ENCODE data around the gene GCK.

Gene GCK

DNA sequence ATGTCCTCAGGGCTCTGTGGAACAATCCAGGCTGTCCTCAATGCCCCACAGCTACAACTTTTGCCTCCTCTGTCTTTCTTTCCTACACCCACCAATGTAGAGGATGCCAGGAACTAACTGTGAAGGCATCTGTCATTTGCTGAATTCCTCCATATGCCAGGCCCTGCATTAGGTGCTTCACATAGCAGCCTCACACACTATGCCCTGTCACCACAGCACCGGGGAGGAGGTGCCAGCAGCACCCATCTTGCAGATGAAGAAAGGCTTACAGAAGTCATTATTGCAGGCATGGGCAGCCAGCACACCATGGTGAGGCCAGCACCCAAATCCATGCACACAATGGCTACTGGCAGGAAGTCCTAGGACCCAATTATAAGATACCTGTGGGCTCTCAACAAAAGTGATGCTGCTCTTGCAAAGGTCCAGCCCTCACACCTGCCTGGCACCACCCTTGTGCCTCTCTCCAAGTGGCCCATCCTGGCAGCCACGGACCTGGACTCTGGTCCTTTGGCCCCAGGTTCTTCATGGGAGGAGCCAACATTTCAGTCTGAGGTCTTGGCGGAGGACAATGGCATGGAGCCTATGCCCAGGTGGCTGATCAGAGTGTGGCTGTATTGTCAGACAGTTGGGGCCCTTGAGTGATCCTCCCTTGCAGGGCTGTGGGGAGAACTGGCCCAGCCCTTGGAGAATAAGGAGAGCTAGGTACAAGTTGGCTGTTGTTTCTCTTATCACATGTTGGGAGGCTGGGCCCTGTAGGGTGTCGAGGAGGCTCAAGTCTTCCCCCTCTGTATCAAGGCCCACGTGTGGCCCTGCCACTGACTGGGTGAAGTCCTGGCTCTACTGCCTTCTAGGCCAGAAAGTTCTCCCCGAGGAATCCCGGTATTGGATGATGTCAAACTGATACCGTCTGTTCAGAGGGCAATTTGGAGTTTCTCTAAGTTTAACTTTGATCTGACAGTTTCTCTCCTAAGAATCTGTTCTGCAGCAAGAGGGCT lies 33.8 kb downstream of the GCK start:
- no peak for DNase-seq (ENCODE audit: low spot score)

DNA sequence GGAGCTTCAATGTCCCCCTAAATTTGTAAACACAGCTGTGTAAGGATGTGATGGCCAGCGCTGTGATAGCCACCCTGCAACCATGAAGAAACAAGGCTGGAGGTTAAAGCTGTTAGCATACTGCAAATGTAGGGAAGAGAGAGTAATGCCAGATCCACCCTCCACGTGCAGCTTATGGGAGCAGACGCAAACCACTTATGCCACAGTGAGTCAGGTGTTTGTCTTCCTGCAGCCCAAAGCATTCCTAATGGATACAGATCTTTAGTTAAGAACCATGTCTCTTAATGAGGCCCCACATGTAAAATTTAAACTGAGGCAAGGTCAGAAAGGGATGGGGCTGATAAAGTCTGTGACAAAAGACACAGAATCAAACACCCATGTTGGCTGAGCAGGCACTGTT lies 34.5 kb downstream of the GCK start:
- no peak for DNase-seq (ENCODE audit: low spot score)

DNA sequence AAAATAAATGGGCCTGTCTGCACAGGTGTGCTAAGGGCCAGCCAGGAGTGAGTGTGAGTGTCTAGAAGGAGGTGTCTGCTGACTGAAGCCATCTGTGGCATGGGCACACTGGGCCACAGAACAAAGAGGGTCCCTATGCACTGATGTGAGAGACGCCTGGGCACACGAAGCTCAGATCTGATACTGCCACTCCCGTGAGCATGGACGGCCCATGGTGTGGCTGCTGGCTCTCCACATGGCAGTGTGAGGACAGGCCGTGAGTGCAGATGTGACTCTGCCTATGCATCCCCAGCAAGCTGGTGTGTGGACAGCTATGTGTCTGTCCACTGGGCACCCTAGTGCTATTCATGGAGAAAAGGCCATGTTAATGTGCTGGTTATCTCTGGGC lies 35.3 kb downstream of the GCK start:
- no peak for DNase-seq (ENCODE audit: low spot score)

DNA sequence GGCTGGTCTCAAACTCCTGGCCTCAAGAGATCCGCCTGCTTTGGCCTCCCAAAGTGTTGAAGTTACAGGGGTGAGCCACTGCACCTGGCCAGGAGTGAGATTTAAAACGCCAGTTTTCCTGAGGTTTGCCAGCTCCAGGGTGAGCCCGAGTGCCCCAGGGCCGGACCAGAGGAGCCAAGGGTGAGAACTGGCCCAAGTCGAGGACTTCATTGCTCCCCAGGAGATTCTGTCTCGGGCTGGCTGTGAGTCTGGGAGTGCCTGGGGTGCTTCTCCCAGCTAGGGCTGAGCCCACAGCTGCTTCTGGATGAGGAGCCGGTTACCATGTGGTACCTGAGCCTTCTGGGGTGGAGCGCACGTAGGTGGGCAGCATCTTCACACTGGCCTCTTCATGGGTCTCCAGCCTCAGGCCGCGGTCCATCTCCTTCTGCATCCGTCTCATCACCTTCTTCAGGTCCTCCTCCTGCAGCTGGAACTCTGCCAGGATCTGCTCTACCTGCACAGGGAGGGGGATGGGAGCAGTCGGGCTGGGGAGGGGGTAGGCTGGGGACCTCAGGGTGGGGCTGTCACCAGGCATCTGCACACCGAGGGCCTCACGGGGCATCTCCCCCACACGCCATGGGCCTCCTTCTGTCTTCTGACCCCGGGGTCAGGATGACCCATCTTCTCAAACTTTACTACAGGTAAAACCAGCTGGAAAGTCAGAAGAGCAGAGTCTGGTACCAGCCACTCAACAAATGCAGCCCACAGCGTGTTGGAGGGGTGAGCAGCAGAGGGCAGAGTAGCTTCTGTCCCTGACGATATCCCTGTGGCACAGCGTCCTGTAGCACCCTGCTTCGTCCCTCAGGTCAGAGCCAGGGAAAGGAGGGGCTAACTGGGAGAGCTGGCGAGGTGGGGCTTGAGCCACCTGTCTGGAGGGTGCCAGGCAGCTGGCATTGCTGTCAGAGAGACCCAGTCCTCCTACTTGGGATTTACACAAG lies 36.0 kb downstream of the GCK start:
- no peak for DNase-seq (ENCODE audit: low spot score)

DNA sequence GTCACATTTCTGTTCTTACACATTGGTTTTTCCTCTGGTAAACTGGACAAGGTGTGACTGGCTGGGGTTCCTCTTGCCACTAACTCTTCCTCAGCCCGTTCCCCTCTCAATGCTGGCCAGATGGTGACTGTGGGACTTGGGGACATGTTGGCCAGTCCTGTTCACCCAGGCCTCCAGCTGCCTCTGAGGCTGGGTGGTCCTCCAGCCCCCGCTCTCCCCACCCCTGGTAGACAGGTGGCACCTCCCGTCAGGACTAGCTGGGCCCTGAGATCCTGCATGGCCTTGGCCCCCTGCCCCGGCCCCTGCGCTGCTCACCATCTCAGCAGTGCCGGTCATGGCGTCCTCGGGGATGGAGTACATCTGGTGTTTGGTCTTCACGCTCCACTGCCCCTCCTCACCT lies 37.3 kb downstream of the GCK start:
- no peak for DNase-seq (ENCODE audit: low spot score)

DNA sequence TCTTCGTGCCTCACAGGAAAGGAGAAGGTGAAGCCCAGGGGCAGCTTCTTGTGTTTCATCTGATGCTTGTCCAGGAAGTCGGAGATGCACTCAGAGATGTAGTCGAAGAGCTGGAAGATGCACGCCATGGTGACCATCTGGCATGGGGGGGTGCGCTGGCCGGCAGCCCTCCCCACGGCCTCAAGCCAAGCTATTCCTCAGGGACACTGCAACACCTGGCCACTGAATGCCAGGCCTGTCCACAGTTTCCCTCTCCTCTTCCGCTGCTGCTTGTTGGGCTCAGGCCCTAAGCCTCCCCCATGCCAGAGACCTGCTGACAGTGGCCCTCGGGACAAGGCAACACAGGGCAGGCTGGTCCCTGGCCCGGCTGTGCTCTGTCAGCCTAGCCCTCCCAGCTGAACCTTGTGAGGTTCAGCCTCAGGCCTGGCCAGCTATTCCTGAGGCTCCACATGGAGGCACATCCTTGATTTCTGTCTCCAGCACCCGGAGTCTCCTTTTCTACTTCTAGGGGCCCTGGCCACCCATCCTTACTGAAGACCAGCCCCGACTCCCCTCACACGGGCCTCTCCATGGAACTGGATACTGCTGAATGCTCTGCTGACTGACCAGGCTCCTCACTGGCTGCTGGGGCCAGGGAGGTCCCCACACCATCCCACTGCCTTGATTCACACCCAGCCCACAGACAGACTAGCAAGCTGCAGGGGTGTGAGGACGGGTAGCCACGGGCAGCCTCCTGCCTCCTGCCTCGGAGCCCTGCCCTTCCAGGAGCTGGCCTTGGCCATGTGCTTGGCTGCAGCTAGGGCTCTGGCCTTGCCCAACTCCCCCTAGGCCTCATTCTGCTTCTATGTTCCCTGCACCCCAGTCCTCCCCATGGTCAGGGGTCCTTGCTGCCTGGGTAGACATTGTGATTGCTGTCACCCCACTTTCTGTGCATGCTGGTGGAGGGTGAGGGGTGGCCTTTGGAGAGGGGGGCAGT lies 38.0 kb downstream of the GCK start:
- no peak for DNase-seq (ENCODE audit: low spot score)

DNA sequence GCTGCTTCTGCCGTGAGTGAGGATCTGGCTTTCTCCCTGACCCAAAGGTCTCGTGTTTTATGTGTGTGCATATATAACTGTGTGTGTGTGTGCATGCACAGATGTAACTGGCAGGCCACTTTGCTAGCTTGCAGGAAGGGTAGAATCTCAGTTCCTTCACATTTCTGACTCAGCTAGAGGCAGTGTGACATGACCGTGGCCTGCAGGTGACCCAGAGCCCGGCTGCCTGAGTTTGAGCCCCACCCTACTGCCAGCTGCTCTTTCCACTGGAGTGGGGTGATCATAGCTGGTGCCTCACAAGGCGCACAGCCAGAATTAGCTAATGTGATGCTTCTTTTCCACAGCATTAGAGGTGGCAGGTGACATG lies 38.8 kb downstream of the GCK start:
- no peak for DNase-seq (ENCODE audit: low spot score)

DNA sequence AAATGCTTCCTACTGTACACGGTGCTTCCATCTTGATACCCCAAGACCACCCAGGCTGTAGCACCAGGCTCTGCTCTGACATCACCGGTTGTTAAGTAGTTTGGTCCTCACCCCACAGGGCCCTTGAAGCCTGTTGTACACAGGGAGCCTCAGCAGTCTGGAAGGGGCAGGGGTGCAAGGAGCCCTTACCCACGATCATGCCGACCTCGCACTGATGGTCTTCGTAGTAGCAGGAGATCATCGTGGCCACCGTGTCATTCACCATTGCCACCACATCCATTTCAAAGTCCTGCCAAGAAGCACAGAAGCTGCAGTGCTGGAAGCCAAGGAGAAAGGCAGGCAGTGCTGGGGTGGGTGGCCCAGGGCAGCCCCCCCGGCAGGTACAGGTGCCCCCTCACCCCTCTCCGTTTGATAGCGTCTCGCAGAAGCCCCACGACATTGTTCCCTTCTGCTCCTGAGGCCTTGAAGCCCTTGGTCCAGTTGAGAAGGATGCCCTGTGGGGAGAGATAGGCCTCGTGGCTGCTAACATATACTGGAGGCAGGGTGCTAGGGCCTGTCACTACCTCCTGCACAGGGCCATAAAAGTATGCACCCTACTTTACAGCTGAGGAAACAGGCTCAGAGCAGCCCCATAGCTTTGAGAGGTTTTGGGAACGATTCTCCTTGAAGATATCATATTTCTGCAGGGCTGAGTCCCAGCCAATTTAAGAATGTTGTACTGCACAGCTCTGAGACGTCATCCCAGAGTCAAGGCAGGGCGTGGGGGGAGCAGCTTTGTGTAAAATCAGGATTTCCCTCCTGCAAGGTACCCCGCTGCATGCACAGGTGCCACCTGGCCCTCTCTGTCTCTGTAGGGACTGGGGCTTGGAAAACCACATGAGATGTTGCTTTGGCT lies 39.4 kb downstream of the GCK start:
- peak; percentile 20 for DNase-seq (ENCODE audit: low spot score)

DNA sequence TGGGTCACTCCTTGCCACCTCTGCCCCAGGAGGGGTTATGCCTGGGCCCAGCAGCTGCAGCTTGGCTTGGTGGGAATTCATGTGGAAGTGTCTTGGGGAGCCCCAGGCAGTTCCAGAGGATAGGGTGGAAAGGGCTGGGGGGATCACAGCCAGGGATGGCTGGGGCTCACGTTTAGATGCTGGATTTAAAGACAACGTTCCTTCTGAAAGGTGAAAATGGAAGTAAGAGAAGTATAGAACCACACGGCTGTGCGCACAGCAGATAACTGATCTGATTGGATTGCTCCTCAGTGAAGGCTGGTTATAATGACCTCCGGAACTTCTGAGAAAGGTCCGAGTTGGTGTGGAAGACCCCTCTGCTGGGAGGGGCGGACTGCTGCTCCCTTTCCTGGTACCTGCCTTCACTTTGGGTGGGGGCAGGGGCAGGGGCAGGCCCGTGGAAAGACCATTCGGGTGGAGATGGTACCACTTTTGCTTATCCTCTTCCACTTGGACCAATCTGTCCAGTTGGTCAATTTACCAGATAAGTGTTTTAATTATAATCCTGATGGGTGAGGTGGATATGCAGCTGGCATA lies 40.2 kb downstream of the GCK start:
- DNase-seq (ENCODE audit: low spot score): peak; percentile 12

DNA sequence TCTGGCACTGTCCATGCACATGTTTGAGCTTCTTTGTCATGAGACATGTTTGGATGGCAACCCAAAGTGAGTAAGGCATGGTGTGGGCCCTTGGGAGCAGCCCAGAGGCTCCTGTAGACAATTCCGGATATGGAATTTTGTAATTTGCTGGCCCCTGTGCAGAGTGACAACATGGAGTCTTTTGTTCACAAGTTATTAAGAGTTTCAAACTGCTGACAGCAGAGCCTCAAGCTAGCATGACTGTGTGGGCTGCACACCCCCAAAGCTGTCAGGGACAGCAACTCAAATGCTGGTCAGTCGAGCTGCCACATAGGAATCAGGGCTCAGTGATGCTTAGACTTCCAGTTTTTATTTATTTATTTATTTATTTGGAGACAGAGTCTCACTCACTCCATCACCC lies 41.1 kb downstream of the GCK start:
- DNase-seq (ENCODE audit: low spot score): peak; percentile 12

DNA sequence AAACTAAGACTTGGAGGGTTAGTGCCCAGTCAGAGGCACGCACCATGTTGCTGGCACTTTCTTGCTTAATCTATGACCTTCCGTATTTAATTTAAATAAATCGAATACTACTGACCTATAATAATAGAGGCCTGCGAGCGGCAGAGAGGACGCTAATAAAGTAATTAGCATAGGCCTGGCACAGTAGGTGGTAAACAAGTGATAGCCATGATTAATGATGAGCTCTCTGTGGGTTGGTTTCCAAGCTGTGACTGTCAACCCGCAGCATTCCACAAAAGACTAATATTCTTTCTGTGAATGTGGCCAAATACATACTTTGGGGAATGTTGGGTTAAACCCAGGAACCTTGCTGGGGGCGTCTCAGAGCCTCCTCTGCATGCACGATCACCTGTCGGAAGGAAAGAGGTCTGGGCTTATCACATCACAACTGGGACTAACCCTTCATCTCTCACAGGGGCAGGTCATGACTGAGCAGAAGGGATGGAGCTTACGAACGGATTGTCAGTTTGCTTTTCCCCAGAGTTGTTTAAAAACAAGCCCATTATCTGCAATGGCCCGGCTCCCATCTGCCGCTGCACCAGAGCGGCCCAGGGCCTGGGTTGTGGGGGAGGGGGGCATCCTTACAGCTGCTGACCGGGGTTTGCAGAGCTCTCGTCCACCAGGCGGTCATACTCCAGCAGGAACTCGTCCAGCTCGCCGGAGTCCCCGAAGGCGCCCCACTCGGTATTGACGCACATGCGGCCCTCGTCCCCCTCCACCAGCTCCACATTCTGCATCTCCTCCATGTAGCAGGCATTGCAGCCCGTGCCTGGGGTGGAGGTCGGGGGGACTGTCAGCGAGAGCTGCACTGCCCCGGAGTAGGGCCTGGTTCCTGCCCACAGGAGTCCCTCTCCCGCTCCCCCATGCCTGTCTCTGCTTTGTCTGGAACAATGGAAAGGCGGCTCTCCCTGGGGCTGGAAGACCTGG lies 41.9 kb downstream of the GCK start:
- peak; percentile 35 for DNase-seq (ENCODE audit: low spot score)

DNA sequence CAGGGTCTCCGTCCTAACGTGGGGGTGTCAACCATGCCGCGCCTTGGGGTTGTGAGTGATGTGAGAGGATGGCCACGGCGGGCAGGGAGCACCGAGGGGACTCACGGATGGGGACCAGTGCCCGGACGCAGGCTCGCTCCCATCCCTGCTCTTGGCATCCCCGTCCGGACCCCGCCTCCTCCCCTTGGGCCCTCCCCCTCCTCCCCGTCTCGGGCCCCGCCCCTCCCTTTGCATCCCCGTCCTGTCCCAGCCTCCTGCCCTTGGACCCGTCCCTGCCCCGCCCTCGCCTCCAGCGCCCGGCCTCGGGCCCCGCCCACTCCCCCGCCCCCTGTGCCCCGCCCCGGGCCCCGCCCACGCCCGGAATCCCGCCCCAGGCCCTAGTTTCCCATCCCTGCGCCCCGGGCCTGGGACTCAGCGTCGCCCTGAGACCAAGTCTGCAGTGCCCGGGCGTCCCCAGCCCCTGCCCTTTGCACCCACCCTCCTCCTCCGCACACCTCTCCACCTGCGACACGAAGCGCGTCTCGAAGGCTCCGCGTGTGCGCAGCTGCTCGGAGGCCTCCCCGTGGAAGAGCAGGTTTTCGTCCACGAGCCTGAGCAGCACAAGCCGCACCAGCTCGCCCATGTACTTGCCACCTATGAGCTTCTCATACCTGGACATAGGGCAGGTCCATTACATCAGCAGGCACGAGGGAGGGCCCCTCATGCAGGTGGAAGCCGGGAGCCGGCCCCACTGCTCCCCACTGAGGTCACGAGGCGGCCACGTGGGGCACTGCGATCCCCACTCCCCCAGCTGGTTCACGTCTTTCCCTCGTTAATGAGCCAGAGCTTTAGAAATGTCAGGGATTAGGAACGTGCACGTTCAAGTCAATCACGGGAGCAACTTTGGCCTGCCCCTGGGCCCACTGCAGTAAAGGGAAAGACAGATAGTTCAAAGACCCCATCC lies 43.0 kb downstream of the GCK start:
- peak; percentile 74 for DNase-seq (ENCODE audit: low spot score)

DNA sequence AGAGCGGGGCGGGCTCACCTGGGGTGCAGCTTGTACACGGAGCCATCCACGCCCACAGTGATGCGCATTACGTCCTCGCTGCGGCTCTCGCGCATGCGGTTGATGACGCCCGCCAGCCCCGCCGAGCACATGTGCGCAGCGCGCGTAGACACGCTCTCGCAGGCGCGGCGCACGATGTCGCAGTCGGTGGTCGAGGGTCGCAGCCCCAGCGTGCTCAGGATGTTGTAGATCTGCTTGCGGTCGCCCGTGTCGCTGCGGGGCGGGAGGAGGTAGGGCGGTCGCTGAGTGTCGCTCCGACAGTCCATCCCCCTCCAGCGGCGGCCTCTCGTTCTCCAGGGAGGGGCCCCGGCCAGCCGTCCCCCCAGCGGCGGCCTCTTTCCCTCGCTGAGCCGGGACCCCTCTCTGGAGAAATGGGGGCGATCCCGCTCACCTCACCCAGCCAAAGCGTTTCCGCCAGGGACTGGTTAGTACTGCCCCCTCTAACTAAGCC lies 43.7 kb downstream of the GCK start:
- peak; percentile 35 for DNase-seq (ENCODE audit: low spot score)

DNA sequence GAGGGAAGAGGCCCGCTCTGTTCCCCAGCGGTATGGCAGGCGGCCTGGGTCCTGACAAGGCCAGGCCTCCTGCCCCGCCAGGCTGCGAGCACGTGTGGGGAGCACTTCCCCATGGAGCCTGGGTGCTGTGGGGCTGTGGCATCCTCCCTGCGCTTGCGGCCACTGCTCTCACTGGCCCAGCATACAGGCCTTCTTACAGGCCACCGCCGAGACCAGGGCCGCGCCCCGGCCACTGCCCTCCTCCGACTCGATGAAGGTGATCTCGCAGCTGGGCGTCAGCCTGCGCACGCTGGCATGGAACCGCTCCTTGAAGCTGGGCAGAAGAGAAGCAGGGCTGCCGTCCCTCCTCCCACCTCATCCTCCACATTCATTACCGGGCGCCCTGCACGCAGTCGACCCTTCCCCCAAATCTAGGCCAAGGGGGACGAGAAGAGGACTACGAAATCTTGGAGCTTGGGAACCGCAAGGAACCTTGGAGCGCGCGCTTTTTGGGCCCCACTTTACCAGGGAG lies 44.2 kb downstream of the GCK start:
- peak; percentile 27 for DNase-seq (ENCODE audit: low spot score)

DNA sequence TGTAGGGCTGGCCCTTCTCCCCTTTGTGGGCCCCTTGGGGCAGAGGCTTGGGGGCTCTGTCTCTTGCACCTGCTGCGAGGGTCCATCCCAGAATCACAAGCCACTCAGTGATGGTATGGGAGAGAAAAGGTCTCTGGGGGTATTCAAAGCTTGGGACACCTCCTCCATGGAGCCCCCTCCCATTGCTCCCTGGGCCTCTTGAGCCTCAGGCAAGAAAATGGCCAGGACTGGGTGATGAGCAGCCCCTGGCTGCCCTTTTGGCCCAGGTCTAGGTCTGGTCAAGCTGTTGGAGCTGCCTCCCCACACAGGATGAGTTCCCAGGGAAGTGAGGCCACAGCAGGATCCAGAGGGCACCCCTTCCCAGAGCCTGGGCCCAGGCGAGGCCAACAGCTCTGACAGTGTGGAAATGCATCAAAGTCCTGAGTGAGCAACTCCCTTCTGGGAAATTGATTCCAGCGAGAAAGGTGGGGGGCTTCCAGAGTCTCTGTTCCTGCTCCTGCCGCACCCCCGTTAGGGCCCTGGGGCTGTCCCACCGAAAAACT lies 44.7 kb downstream of the GCK start:
- DNase-seq (ENCODE audit: low spot score): peak; percentile 14

DNA sequence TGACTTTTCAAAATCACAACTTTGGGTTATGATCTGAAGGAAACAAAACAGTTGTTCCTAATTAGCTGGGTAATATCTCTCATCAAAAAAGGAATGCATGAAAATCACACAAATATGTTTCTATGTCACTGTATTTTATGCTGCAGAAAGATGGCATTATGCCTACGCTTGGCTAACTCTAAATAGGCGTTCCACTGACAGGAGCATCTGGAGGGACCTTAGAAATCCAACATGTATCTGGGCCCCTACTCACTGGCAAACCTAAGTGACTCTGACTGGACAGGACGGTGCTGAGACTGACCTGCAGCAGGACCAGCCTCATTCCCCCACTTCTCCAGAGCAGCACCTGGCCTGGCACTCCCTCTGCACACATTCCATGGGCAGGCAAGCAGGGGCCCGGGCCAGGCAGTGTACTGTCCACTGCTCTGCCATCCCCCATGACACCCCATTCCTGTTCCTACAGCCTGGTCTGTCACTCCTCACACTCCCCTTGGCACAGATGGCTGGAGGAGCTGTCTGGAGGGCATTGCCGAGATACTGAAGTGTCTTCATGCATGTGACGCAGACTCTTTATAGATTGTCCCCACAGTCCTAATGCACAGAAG lies 45.5 kb downstream of the GCK start:
- DNase-seq (ENCODE audit: low spot score): no peak

DNA sequence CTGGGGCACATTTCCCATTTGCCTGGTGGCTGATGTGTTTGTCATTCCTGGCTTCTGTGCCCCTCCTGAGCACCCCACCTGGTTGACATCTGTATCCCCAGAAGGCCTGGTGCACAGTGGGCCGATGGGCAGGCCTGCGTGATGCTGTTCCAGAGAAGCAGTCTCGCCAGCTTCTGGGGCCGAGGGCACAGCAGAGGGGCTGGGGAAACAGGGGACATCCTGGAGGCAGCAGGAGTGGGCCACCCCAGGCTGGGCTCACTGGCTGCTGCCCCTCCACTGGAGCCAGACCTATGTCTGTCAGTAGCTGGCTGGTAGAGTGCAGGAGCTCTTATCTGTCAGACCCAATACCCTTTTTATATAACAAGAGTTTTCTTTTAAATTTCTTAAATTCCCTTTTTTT lies 47.2 kb downstream of the GCK start:
- no peak for DNase-seq (ENCODE audit: low spot score)
